Vagina (tissue), 2 donors: ENCODE measurements around the gene RFX2. TPM values are rescaled to one million over a fixed set of nuclear protein-coding genes. Genes with fewer than 3 reads are reported as not detected.

ENCODE experiments used
- DNase-seq, 2 donors: peaks; one replicate each; pipeline ENCODE4 v3.0.0-alpha.2; 2017; ENCODE audit errors: extremely low spot score in 2 of 2
- H3K27ac ChIP-seq: fragments of 200-600 bp; sonication (generic); one replicate; pipeline ENCODE4 v1.5.1; 2019
- H3K27me3 ChIP-seq: fragments of 200-600 bp; sonication (generic); one replicate; pipeline ENCODE4 v1.5.1; 2019
- H3K36me3 ChIP-seq, 2 donors: fragments of 200-600 bp; sonication (generic); one replicate each; pipeline ENCODE4 v1.5.1; 2017 to 2019
- H3K4me1 ChIP-seq: fragments of 200-600 bp; sonication (generic); one replicate; pipeline ENCODE4 v1.5.1; 2019
- H3K4me3 ChIP-seq, 2 donors: fragments of 200-600 bp; sonication (generic); 1 replicate in 1 of 2; 2 replicates in 1 of 2; pipeline ENCODE4 v1.5.1; 2016 to 2019
- H3K9me3 ChIP-seq: fragments of 200-600 bp; sonication (generic); one replicate; pipeline ENCODE4 v1.5.1; 2019
- CTCF ChIP-seq, 3 experiments: fragments of 450-650 bp in 2 of 3; fragments of 200-600 bp in 1 of 3; sonication (generic) in 1 of 3; IDR thresholded peaks; one replicate each; pipeline ENCODE4 v1.5.1; 2017 to 2019; ENCODE audit warnings: antibody characterized with exemption in 3 of 3, mild to moderate bottlenecking in 2 of 3, moderate library complexity in 2 of 3
- POLR2A ChIP-seq, 2 donors: fragments of 450-650 bp; IDR thresholded peaks; one replicate each; pipeline ENCODE4 v1.6.1; 2017; ENCODE audit warnings: antibody characterized with exemption in 2 of 2, mild to moderate bottlenecking in 2 of 2, moderate library complexity in 2 of 2
- POLR2AphosphoS5 ChIP-seq, 2 donors: sonication (generic); formaldehyde crosslinking; IDR thresholded peaks; one replicate each; pipeline ENCODE4 v1.9.0; 2017; ENCODE audit warnings: antibody characterized with exemption in 2 of 2, mild to moderate bottlenecking in 2 of 2, low read depth in 1 of 2; ENCODE audit not compliant: insufficient read depth in 1 of 2
- intact Hi-C: fragments of 100-400 bp; cut with DNase I; formaldehyde crosslinking; loops from one replicate; pipeline ENCODE4 v1.15.1; 2023
- total RNA-seq: library from RNA; depleted of rRNA; stranded (reverse); fragments of >200 nt; gene quantifications from one replicate; pipeline ENCODE4 v1.2.3, GENCODE V29; 2016

Gene RFX2
- total RNA-seq, 1 donor from 2014 or later = 12.0 TPM

GRCh38 chr19:6005321-6006069 is 104.8 kb downstream of the RFX2 start:
- intact Hi-C loops = no loop called here
- Histone ChIP-seq H3K4me3 (no peak overlapping the region), H3K36me3 (peaks cover 0 to 43% of the 10 kb centered on the region in 2 donors)

GRCh38 chr19:6003976-6004375 is 106.3 kb downstream of the RFX2 start:
- H3K4me1 ChIP-seq = no peaks in the 10 kb centered on the region
- DNase-seq = no peak
- H3K9me3 ChIP-seq = no peaks in the 10 kb centered on the region
- H3K27ac ChIP-seq = no peak overlapping the region
- peaks cover 0 to 48% of the 10 kb centered on the region in 2 donors for H3K36me3 ChIP-seq
- intact Hi-C loops = no loop called here
- no peak overlapping the region for H3K4me3 ChIP-seq
- TF ChIP-seq POLR2A (IDR thresholded peaks at IDR 0.05) (no peak), CTCF (IDR thresholded peaks at IDR 0.05) (no peak), POLR2AphosphoS5 (IDR thresholded peaks at IDR 0.05; ENCODE audit: insufficient read depth in 1 of 2, low read depth in 1 of 2) (no peak)
- no peaks in the 10 kb centered on the region for H3K27me3 ChIP-seq

More at GRCh38 chr19:6005321-6006069, 104.8 kb downstream of the RFX2 start:
- DNase-seq = no peak
- TF ChIP-seq CTCF (IDR thresholded peaks at IDR 0.05) = no peak
- no peak for TF ChIP-seq POLR2A (IDR thresholded peaks at IDR 0.05)
- no peak for TF ChIP-seq POLR2AphosphoS5 (IDR thresholded peaks at IDR 0.05; ENCODE audit: insufficient read depth in 1 of 2, low read depth in 1 of 2)
- Histone ChIP-seq H3K4me1 (no peaks in the 10 kb centered on the region), H3K27me3 (no peaks in the 10 kb centered on the region), H3K9me3 (no peaks in the 10 kb centered on the region), H3K27ac (no peak overlapping the region)

- Histone ChIP-seq H3K4me1 (no peaks in the 10 kb centered on the region), H3K27me3 (no peaks in the 10 kb centered on the region), H3K9me3 (no peaks in the 10 kb centered on the region), H3K4me3 (no peak overlapping the region), H3K36me3 (peaks cover 0 to 47% of the 10 kb centered on the region in 2 donors), H3K27ac (no peak overlapping the region)
- DNase-seq = no peak
- intact Hi-C loops = no loop called here
- TF ChIP-seq CTCF (IDR thresholded peaks at IDR 0.05) (no peak), POLR2AphosphoS5 (IDR thresholded peaks at IDR 0.05; ENCODE audit: insufficient read depth in 1 of 2, low read depth in 1 of 2) (no peak), POLR2A (IDR thresholded peaks at IDR 0.05) (no peak)
These were observed 107.7 kb downstream of the RFX2 start for GRCh38 chr19:6002591-6002990.

- Histone ChIP-seq H3K4me3 (no peak overlapping the region), H3K36me3 (peaks cover 0 to 35% of the 10 kb centered on the region in 2 donors)
- DNase-seq = no peak
These were observed 110.0 kb downstream of the RFX2 start for GRCh38 chr19:6000228-6000847.

More at GRCh38 chr19:6000228-6000847, 110.0 kb downstream of the RFX2 start:
- Histone ChIP-seq H3K27ac (no peak overlapping the region), H3K9me3 (no peaks in the 10 kb centered on the region), H3K27me3 (no peaks in the 10 kb centered on the region), H3K4me1 (no peaks in the 10 kb centered on the region)
- intact Hi-C loops = no loop called here
- TF ChIP-seq POLR2A (IDR thresholded peaks at IDR 0.05) = no peak
- TF ChIP-seq POLR2AphosphoS5 (IDR thresholded peaks at IDR 0.05; ENCODE audit: insufficient read depth in 1 of 2, low read depth in 1 of 2) = no peak
- TF ChIP-seq CTCF (IDR thresholded peaks at IDR 0.05) = no peak
